Effector memory CD4-positive, alpha-beta T cell (primary cell): ENCODE measurements around the gene MARK4.

Experiments used
- DNase-seq, 3 donors: peaks; one replicate each; pipeline ENCODE4 v3.0.0-alpha.2; 2020
- H3K27ac ChIP-seq: 2 replicates; pipeline ENCODE4 v1.7.0; 2013; ENCODE audit warnings: mild to moderate bottlenecking, low read length, moderate library complexity; ENCODE audit not compliant: insufficient read depth, poor library complexity, severe bottlenecking
- H3K27me3 ChIP-seq: replicated peaks from 2 replicates; pipeline ENCODE4 v1.7.0; 2013; ENCODE audit warnings: mild to moderate bottlenecking, low read length; ENCODE audit not compliant: insufficient read depth, control insufficient read depth, poor library complexity, severe bottlenecking
- H3K36me3 ChIP-seq: 2 replicates; pipeline ENCODE4 v1.7.0; 2013; ENCODE audit warnings: mild to moderate bottlenecking, low read length, moderate library complexity; ENCODE audit not compliant: control insufficient read depth, insufficient read depth
- H3K4me1 ChIP-seq: 2 replicates; pipeline ENCODE4 v1.7.0; 2013; ENCODE audit warnings: low read length, mild to moderate bottlenecking; ENCODE audit not compliant: control insufficient read depth, insufficient read depth, poor library complexity, severe bottlenecking
- H3K4me3 ChIP-seq: 2 replicates; pipeline ENCODE4 v1.7.0; 2013; ENCODE audit warnings: low read length, low read depth, mild to moderate bottlenecking; ENCODE audit not compliant: insufficient read depth, poor library complexity, severe bottlenecking
- H3K9me3 ChIP-seq: 2 replicates; pipeline ENCODE4 v1.7.0; 2013; ENCODE audit warnings: mild to moderate bottlenecking, low read length, moderate library complexity; ENCODE audit not compliant: control insufficient read depth

MARK4 gene

DNA sequence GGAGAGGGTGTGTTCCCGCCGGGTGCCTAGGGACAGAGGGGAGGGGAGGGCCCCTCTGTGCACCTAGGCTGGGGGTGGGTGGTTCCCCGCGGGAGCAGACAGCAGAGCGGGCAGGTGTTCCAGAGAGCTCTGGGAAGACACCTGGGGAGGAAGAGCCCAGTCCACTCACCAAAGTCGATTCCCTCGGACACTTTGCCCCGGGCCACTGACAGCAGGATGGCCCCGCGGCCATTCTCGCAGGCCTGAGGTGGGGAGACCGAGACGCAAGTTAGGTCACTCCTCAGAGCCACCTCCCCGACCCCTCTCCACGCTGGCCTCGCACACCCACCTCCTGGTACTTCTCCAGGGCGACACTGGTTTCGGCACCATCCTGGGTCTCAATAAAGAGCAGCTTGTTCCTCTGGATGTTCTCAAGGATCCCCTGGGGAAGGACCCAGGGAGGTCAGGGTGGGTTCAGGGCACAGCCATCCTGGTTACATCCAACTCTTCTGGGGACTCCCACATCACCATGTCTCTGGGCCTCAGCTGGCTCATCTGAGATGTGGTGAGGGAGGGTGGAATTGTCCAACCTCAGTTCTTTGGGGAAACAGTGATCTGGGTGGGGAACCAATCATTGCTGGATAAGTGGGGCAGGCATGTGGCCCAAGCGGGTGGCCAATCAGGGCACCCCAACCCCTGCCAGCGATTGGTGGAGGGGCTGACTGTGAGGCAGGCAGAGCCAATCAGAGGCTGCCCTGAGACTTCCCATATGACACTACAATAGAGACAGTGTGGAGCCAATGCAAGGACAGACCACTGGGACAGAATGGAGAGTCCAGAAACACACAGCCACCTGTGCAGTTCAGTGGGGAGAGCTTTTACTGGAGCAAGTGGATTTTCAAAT, 102.1 kb downstream of the MARK4 start:
- H3K9me3 ChIP-seq, result no peaks in the 10 kb centered on the region
- no peaks in the 10 kb centered on the region for H3K4me1 ChIP-seq
- DNase-seq, result no peak
- no peak overlapping the region for H3K27ac ChIP-seq
- peaks cover 4% of the 10 kb centered on the region for H3K36me3 ChIP-seq
- H3K4me3 ChIP-seq, result no peak overlapping the region
- no peaks in the 10 kb centered on the region for H3K27me3 ChIP-seq

DNA sequence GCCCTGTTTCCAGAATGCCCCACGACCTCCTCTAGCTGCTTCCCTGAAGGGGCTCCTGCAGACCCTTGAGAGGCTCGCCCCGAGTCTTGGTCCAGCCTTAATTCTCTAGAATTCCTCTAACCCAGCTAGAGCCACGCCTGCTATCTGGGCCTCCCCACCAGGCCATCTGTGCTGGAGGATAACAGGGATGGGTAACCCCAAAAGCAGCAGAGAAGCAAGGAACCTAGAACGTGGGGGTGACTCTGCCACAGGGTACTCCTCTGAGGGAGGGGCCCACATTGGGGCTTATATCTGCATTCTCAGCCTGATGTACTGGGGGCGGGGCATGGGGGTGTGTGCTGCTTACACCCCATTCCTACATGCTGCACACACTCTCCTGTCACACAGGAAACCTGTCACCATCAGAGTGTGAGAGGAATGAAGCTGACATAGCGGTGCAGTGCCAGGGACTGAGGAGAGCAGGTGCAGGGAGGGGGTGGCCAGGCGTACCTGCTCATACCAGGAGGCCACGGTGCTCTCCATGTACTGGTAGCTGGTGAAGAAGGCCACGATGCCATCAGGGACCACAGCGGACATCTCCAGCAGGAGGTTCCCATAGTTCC, 103.3 kb downstream of the MARK4 start:
- no peaks in the 10 kb centered on the region for H3K27me3 ChIP-seq
- H3K27ac ChIP-seq, result no peak overlapping the region
- peaks cover 7% of the 10 kb centered on the region for H3K36me3 ChIP-seq
- H3K9me3 ChIP-seq, result no peaks in the 10 kb centered on the region
- no peak for DNase-seq
- no peak overlapping the region for H3K4me3 ChIP-seq
- H3K4me1 ChIP-seq, result no peaks in the 10 kb centered on the region
